Daoy (cell line): ENCODE measurements around the gene ZSCAN21. TPM values are rescaled to one million over a fixed set of nuclear protein-coding genes. Genes with fewer than 3 reads are reported as not detected.

ENCODE experiments used
- DNase-seq: peaks from one replicate; pipeline ENCODE4 v3.0.0-alpha.2; 2015; ENCODE audit warnings: low read depth
- total RNA-seq: library from RNA; depleted of rRNA; stranded (reverse); fragments of >200 nt; shearing (Covaris generic); gene quantifications from 2 replicates; pipeline ENCODE4 v1.2.3, GENCODE V29; 2014

ZSCAN21 gene
- total RNA-seq, 1 experiment from 2014 or later = 20.3 TPM

- no peak for DNase-seq
Measured at GRCh38 chr7:100077205-100077604, 27.6 kb downstream of the ZSCAN21 start.

GRCh38 chr7:100079024-100079560 lies 29.5 kb downstream of the ZSCAN21 start:
- DNase-seq = no peak

GRCh38 chr7:100080907-100081534 lies 31.4 kb downstream of the ZSCAN21 start:
- DNase-seq = peak; percentile 46

GRCh38 chr7:100081535-100082102 lies 32.0 kb downstream of the ZSCAN21 start, which contains the start of gene ZNF3:
Gene ZNF3 (minus strand): TSS chr7:100081723. CDS start chr7:100077357, 4,366 bp downstream.
- DNase-seq = peak; percentile 100

GRCh38 chr7:100082978-100083377 lies 33.4 kb downstream of the ZSCAN21 start:
- no peak for DNase-seq

GRCh38 chr7:100085515-100085914 lies 35.9 kb downstream of the ZSCAN21 start:
- no peak for DNase-seq

- DNase-seq = peak; percentile 97
Measured at GRCh38 chr7:100087055-100087750, 37.6 kb downstream of the ZSCAN21 start.

- no peak for DNase-seq
Measured at GRCh38 chr7:100088095-100088620, 38.6 kb downstream of the ZSCAN21 start.

GRCh38 chr7:100088621-100089457 lies 39.3 kb downstream of the ZSCAN21 start, which contains the start of gene COPS6:
Gene COPS6 (plus strand): TSS chr7:100088969. CDS start chr7:100088991, 22 bp downstream.
- peak; percentile 95 for DNase-seq

GRCh38 chr7:100089458-100090196 lies 40.1 kb downstream of the ZSCAN21 start:
- peak; percentile 68 for DNase-seq

GRCh38 chr7:100090527-100091410 lies 41.2 kb downstream of the ZSCAN21 start:
- no peak for DNase-seq

GRCh38 chr7:100091411-100092181 lies 42.0 kb downstream of the ZSCAN21 start:
- DNase-seq = peak; percentile 55

- no peak for DNase-seq
Measured at GRCh38 chr7:100093054-100093453, 43.5 kb downstream of the ZSCAN21 start.

- DNase-seq = no peak
Measured at GRCh38 chr7:100093498-100093897, 43.9 kb downstream of the ZSCAN21 start.

- no peak for DNase-seq
Measured at GRCh38 chr7:100093925-100094486, 44.4 kb downstream of the ZSCAN21 start.

GRCh38 chr7:100095289-100095688 lies 45.7 kb downstream of the ZSCAN21 start:
- no peak for DNase-seq

- DNase-seq = no peak
Measured at GRCh38 chr7:100095704-100096103, 46.1 kb downstream of the ZSCAN21 start.

- DNase-seq = no peak
Measured at GRCh38 chr7:100098913-100099312, 49.3 kb downstream of the ZSCAN21 start.

GRCh38 chr7:100099452-100099851 lies 49.9 kb downstream of the ZSCAN21 start:
- DNase-seq = no peak
